Measurements from ENCODE around the gene UQCC2.

Gene UQCC2

DNA sequence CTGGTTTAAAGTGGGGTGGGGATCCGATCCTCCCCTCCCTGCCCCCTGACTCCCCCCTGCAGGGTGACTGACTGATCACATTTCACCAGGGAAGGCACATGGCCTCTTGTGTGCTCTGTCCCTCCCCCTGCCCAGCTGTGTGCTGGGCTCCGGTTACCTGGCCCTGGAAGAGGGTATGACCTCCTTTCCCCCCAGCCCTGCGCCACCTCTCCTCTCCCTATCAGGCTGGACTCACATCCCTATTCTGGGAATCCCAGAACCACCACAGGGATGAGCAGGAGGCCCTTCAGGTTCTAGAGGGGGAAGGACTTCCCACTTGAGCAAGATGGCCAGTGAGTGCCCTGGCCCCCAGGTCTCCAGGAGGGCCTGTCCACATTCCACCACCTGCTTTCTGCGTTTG is 37.3 kb upstream of the UQCC2 start:
- Histone ChIP-seq H3K27me3 (ENCODE audit: insufficient read depth, low read length) (peaks cover 6% of the 10 kb centered on the region; the same call in 1 of the 2 replicates), H2AFZ (ENCODE audit: low read length) (no peak overlapping the region), H3K9me3 (ENCODE audit: low read length) (no peaks in the 10 kb centered on the region), H3K79me2 (ENCODE audit: insufficient read depth, low read length) (no peaks in the 10 kb centered on the region), H3F3A (ENCODE audit: insufficient read depth, low read length) (no peaks in the 10 kb centered on the region), H3K27ac (ENCODE audit: low read depth, low read length, poor library complexity, severe bottlenecking) (no peak overlapping the region), H3K9me2 (ENCODE audit: low read depth, low read length) (no peaks in the 10 kb centered on the region), H3K4me3 (ENCODE audit: low read depth, low read length, poor library complexity, severe bottlenecking) (no peak overlapping the region), H3K4me2 (ENCODE audit: low read length) (no peak overlapping the region), H3K4me1 (ENCODE audit: insufficient read depth, low read length, severe bottlenecking) (no peaks in the 10 kb centered on the region), H3K9ac (ENCODE audit: low read length) (no peak overlapping the region), H4K20me1 (ENCODE audit: insufficient read depth, low read length) (no peaks in the 10 kb centered on the region), H3K36me3 (ENCODE audit: insufficient read depth, low read length) (no peaks in the 10 kb centered on the region)
- TF ChIP-seq, protein P1, sequence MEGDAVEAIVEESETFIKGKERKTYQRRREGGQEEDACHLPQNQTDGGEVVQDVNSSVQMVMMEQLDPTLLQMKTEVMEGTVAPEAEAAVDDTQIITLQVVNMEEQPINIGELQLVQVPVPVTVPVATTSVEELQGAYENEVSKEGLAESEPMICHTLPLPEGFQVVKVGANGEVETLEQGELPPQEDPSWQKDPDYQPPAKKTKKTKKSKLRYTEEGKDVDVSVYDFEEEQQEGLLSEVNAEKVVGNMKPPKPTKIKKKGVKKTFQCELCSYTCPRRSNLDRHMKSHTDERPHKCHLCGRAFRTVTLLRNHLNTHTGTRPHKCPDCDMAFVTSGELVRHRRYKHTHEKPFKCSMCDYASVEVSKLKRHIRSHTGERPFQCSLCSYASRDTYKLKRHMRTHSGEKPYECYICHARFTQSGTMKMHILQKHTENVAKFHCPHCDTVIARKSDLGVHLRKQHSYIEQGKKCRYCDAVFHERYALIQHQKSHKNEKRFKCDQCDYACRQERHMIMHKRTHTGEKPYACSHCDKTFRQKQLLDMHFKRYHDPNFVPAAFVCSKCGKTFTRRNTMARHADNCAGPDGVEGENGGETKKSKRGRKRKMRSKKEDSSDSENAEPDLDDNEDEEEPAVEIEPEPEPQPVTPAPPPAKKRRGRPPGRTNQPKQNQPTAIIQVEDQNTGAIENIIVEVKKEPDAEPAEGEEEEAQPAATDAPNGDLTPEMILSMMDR (IDR thresholded peaks at IDR 0.05; ENCODE audit: low read length), result no peak
- no peak for TF ChIP-seq EZH2 (IDR thresholded peaks at IDR 0.05; ENCODE audit: borderline replicate concordance, low read length)

DNA sequence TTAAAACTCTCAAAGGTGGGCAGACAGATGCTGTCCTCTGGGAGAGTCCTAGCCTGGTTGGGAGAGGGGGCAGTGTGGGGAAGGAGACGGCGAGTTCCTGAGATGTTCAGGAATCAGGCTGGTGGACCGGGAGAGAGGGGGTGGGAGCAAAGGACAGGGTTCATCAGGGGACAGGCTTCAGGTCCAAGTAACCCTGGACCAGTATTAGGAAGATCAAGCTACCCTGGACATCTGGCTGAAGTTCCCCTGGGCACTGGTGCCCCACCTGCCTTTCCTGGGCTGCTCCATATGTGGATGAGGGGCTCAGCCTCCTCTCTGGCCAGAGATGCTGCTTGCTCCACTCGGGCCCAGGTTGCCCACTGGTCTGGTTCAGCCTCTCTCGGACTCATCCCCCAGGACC is 36.3 kb upstream of the UQCC2 start:
- Histone ChIP-seq H3K4me1 (ENCODE audit: insufficient read depth, low read length, severe bottlenecking) (no peaks in the 10 kb centered on the region), H4K20me1 (ENCODE audit: insufficient read depth, low read length) (no peaks in the 10 kb centered on the region)

DNA sequence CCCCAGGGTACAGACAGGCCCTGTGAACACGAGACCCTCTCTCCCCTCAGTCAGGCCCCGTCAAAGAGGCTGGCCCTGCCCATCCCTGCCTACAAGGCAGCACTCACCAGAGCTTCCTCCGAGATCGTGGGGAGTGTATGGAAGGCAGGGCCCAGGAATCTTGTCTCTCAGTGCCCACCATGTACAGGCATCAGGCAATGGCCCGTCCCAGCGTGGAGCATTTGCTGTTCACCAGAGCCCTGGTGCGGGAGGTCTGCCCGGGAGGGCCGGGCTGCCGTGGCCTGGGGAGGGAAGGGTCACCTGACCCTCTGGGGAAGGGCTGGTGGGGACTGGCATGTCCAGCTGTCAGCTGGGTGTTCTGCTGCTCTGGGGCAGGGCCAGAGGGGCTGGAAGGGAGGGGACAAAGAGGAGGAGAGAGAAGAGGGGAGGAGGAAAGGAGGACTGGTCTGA is 35.2 kb upstream of the UQCC2 start, which contains the start of gene IP6K3:
Gene IP6K3 (minus strand): TSS at position 255 of the 450 bp plus-strand sequence. CDS start 11,429 bp downstream, outside the sequence.
- H3K4me3 ChIP-seq (ENCODE audit: low read depth, low read length, poor library complexity, severe bottlenecking), result no peak within 1 kb of the TSS
- H3K4me1 ChIP-seq (ENCODE audit: insufficient read depth, low read length, severe bottlenecking), result no peaks in the 10 kb centered on the region
- H3K79me2 ChIP-seq (ENCODE audit: insufficient read depth, low read length), result no peaks in the 10 kb centered on the region
- no peaks in the 10 kb centered on the region for H3K36me3 ChIP-seq (ENCODE audit: insufficient read depth, low read length)
- peaks cover 6% of the 10 kb centered on the region; the same call in 1 of the 2 replicates for H3K27me3 ChIP-seq (ENCODE audit: insufficient read depth, low read length)
- no peaks in the 10 kb centered on the region for H4K20me1 ChIP-seq (ENCODE audit: insufficient read depth, low read length)
- H2AFZ ChIP-seq (ENCODE audit: low read length), result no peak within 1 kb of the TSS
- no peaks in the 10 kb centered on the region for H3K9me3 ChIP-seq (ENCODE audit: low read length)
- TF ChIP-seq EZH2 (IDR thresholded peaks at IDR 0.05; ENCODE audit: borderline replicate concordance, low read length), result no peak
- TF ChIP-seq, protein P1 (IDR thresholded peaks at IDR 0.05; ENCODE audit: low read length), result no peak
- no peak within 1 kb of the TSS for H3K27ac ChIP-seq (ENCODE audit: low read depth, low read length, poor library complexity, severe bottlenecking)
- H3K9me2 ChIP-seq (ENCODE audit: low read depth, low read length), result no peaks in the 10 kb centered on the region
- H3F3A ChIP-seq (ENCODE audit: insufficient read depth, low read length), result no peaks in the 10 kb centered on the region
- H3K9ac ChIP-seq (ENCODE audit: low read length), result no peak within 1 kb of the TSS
- H3K4me2 ChIP-seq (ENCODE audit: low read length), result no peak within 1 kb of the TSS

More for the DNA sequence above, 36.3 kb upstream of the UQCC2 start:
- no peaks in the 10 kb centered on the region for H3K9me3 ChIP-seq (ENCODE audit: low read length)
- H2AFZ ChIP-seq (ENCODE audit: low read length), result no peak overlapping the region
- H3K79me2 ChIP-seq (ENCODE audit: insufficient read depth, low read length), result no peaks in the 10 kb centered on the region
- H3K27ac ChIP-seq (ENCODE audit: low read depth, low read length, poor library complexity, severe bottlenecking), result no peak overlapping the region
- no peak overlapping the region for H3K9ac ChIP-seq (ENCODE audit: low read length)
- H3K4me2 ChIP-seq (ENCODE audit: low read length), result no peak overlapping the region
- H3K27me3 ChIP-seq (ENCODE audit: insufficient read depth, low read length), result peaks cover 6% of the 10 kb centered on the region; the same call in 1 of the 2 replicates
- no peak overlapping the region for H3K4me3 ChIP-seq (ENCODE audit: low read depth, low read length, poor library complexity, severe bottlenecking)
- TF ChIP-seq EZH2 (IDR thresholded peaks at IDR 0.05; ENCODE audit: borderline replicate concordance, low read length), result no peak
- TF ChIP-seq, protein P1 (IDR thresholded peaks at IDR 0.05; ENCODE audit: low read length), result no peak
- H3K9me2 ChIP-seq (ENCODE audit: low read depth, low read length), result no peaks in the 10 kb centered on the region
- H3F3A ChIP-seq (ENCODE audit: insufficient read depth, low read length), result no peaks in the 10 kb centered on the region
- H3K36me3 ChIP-seq (ENCODE audit: insufficient read depth, low read length), result no peaks in the 10 kb centered on the region
